RPMI7951 (cell line): ENCODE measurements around the gene PIMREG. TPM values are rescaled to one million over a fixed set of nuclear protein-coding genes. Genes with fewer than 3 reads are reported as not detected.

Source experiments
- DNase-seq: peaks from one replicate; pipeline ENCODE4 v3.0.0-alpha.2; 2012; ENCODE audit warnings: low read depth
- total RNA-seq: library from RNA; depleted of rRNA; stranded (reverse); fragments of >200 nt; shearing (Covaris generic); gene quantifications from 2 replicates; pipeline ENCODE4 v1.2.3, GENCODE V29; 2014

PIMREG gene
- total RNA-seq, 1 experiment from 2014 or later = 82.8 TPM

DNA sequence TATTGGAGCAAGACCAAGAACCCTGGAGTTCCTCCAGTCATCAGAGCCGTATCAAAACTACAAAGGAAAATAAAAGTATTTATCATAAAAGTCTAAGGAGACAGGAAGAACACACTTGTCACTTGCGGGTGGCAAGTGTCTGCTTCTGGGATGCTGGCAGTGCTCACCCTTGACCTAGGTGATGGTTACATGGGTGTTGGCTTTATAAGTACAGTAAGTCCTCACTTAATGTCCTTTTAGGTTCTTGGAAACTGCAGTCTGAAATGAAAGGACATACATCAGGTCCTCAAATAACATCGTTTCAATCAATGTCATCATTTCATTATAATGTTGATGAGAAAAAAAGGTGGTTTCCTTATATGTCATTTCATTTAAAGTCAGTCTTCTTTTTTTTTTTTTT is 6.3 kb upstream of the PIMREG start:
- no peak for DNase-seq

DNA sequence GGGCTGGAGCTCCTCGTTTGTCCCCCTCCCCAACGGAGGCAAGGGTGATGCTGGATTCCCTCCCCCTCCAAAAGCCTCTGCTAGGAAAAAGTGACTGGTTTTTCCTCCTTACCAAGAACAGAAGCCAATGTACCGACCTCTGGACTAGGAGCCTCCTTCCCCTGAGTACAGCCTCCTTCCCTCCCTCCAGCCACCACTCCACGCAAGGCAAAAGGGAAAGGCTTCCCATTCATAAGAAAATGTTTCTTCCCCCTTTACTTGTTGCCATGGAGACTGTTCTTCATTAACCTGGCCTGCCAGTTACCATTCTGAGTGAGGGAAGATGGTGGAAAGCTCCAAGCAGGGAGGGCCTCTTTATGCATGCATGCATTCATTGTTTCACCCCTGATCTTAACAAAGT is 4.3 kb upstream of the PIMREG start:
- no peak for DNase-seq

DNA sequence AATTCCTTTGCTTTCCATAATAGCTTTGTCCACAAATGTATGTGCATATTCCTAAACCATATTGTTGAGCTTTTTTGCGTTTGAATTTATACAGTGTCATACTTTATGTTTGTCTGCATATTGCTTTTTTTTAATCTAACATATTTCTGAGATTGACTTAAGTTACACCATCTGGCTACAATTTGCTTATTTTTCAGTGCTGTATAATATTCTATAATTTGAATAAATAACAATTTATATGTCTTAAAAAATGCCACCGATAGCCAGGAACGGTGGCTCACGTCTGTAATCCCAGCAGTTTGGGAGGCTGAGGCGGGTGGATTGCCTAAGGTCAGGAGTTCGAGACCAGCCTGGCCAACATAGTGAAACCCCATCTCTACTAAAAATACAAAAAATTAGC is 1.5 kb upstream of the PIMREG start:
- DNase-seq = no peak

DNA sequence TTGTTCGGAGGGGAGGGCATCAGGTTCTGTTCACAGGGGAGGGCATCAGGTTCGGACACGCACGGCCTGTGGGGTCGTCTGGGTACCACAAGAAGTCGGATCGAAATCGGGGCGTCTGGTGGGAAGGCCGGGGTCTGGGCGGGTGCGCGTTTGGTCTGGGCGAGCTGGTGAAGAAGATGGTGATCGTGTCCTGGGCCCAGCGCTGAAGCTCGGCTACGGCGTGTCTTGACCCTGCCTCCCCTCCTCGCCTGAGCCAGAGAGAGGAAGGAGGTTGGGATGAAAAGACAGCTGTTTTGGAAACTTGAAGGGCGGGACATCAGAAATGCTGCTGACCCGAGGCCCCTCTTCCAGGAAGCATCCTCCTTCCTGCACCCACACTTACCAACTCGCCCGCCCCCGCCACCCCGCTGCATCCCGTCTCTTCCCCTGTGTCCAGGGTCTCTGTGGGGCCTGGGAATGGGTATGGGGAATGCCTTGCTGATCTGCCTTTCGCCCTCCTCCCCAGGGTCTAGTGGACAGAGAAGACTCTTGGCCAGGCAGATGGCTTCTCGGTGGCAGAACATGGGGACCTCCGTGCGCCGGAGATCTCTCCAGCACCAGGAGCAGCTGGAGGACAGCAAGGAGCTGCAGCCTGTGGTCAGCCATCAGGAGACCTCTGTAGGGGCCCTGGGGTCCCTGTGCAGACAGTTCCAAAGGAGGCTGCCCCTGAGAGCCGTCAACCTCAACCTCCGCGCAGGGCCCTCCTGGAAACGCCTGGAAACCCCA is 498 bp downstream of the PIMREG start:
- DNase-seq = no peak

DNA sequence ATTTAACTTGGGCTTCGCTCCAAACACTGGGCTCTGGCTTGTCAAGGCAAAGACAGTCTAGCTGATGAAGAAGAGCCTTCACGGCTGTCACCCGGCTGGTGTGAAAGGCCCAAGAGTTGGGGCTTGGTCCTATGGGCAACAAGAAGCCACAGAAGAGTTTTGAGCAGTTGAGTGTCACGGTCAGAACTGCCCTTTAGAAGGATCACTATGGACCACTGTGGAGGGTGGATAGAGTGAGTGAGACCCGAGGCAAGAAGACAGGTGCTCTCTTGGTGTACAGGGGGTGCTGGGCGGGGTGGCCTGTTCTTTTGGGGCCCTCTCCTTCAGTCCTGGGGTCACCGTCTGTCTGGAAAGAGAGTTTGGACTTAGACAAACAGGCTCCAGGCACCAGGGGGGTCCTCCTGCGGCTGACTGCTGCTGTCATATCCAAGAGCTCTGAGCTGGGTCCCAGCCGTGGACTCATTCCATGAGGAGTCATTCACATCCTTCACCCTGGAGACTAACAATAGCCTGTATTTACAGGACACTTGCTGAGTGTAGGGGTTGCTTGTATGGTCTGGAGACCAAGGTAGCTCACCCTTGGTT is 2.4 kb downstream of the PIMREG start:
- no peak for DNase-seq

DNA sequence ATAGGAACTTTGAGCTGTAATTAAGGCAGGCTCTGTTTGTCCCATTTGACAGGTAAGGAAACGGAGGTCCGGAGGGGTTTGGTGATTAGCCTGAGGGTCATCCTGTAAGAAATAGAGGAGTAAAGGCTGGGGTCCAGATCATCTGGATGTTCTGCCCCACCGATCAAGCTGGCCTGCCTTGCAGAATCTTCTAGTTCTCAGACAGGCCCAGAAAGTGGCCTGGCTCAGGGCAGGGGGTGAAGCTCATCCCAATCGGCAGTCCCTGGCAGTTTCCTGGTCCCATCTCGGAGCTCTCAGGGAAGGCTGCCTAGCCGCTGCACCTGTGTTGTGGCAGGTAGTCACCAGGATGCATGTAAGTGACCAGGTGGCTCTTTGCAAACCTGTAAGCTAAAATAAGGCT is 4.2 kb downstream of the PIMREG start:
- DNase-seq = no peak

DNA sequence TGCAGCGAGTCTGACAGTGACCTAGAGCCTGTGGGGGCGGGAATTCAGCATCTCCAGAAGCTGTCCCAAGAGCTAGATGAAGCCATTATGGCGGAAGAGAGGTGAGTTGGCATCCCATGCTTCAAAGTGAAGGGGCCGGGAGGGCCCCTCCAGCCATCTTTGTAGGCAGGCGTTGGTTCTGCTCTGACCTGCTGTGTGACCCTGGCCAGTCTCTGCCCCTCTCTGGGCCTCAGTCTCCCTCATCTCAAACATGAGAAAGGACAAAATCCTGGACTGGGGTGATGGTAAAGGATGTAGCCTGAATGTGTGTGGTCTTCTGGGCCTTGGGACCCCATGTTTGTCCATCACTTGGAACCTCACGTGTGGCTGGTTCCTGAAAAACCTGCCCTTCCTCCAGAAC is 5.1 kb downstream of the PIMREG start:
- DNase-seq = no peak

DNA sequence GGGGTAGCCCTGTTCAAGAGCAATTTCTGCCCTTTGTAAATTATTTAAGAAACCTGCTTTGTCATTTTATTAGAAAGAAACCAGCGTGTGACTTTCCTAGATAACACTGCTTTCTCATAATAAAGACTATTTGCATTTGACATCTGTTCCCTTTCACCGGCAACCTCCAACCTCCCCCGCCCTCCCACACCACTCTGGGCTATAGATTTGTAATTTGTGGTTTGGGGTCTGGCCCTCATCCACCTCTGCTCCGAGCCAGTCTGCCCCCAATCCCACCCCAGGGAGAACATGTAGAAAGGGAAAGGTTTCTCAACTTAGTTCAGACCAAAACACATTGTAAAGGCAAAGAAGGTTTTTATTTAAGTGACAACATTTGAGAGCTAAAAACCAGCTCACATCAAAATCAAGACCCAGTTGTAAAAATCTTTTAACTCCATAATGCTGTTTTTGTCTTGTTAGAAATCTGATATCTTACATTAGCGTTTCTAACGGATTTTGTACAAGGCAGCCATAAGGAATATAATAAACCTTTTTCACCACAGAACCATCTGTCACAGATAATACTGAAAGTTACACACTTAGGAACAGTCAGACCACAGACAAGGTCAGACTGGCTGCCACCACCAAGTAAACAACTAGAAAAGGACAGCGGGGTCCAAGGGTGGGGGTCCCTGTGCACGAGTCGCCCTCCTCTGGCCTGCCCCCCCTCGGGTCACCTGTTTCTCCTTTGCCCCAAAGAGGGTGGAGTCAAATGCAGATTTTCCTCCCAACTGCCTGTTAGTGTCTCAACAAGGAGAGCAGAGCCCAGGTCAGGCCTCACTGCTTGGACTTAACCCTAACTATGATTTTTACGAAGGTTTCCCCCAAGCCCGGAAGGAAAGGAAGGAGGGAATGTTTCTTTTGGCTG is 6.9 kb downstream of the PIMREG start:
- no peak for DNase-seq

DNA sequence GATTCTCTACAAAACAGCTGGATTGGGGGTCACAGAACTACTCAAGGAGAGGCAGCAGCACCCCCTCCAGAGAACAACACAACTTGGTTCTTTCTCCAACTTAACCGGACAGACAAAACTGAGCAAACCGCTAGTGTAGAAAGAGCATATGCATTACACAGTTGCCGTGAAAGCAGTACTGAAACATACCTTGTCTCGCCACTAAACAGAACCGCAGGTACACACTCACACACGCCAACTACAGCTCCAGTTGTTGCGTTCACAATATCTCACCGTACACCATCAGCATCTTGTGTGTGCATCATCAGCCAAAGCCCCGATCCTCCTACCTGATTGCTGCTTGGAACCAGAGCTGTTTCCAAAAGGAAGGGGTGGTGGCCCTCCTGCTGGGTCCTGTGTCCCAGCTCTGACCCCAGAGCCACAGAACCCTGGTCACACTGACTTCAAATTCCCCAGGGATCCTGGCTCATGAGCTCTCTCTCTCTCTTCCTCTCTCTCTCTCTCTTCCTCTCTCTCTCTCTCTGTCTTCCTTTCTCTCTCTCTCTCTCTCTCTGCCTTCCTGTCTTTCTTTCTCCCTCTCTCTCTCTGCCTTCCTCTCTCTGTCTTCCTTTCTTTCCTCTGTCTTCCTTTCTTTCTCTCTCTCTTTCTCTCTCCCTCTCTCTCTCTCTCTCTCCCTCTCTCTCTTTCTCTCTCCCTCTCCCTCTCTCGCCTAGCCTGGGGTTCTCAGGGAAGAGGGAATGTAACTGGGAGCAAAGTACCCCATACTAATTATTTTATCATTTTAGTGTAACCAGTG is 8.4 kb downstream of the PIMREG start:
- DNase-seq = no peak

DNA sequence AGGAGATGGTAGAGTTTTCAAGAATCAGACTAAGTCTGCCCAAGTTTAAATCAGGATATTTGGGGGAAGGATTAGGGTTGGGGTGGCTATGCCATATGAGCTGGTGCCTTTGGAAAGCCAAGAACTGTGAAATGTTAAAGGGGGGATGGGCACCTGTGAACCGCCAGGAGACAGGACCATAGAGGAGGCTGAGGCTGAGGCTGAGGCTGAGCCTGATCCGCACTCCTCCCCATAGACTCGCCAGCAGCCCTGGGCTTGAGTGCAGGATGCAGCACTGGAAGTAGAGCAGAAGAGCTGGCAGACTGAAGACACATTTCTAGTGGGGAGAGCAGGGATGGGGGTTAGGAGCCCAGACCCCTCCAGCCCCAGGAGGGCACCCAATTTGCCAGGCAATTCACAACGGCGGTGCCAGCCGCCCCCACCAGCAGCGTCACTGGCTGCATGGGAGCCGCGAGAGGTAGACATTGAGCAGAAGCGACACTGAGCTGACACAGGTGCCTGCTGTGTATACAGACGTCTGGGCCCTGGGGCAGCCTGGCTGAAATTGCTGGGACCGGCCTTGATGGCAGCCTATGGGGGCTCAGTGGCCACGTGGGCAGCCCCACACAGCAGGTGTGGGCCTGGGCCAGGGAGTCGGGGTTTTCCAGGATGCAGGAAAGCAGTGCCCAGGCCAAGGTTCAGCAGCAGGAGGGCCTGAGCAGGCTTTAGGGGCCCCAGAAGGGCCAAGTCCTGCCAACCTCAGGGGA is 9.2 kb downstream of the PIMREG start:
- no peak for DNase-seq

DNA sequence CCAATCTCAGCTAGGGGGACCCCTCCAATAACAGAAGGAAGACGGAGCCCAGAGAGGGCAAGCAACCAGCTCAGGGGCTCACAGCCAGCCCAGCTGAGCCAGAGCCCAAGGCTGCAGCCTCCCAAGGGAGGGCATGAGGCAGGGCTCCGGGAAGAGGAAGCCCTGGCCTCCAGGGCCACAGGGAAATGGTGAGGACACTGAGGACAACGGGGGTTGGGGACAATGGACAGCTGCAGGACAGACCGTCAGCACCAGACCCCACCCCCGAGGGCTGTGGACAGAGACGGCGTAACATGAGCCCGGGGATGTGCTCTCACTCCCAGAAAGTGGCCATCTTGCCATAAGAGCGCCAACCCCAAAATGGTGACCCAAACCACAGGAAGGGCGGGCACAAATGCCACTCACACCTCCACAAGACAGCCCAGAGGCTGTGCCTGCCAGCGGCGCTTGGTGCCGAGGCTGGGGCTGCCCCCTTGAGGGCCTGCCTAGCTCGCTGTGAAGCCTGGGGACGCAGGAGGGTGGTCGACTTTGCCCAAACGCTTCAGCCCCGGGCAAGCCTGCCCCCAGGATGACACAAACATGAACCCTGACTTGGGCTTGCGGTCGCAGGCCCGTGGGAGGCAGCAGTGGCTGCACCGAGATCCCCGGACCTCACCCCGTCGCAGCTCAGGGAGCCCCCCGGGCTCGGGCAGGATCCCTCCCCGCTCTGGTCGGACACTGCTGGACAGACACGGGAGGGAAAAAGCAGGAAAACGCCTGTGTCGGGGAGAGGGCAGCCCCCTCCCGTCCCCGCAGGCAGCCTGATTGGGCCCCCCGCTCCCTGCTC is 10.5 kb downstream of the PIMREG start:
- peak; percentile 11 for DNase-seq

DNA sequence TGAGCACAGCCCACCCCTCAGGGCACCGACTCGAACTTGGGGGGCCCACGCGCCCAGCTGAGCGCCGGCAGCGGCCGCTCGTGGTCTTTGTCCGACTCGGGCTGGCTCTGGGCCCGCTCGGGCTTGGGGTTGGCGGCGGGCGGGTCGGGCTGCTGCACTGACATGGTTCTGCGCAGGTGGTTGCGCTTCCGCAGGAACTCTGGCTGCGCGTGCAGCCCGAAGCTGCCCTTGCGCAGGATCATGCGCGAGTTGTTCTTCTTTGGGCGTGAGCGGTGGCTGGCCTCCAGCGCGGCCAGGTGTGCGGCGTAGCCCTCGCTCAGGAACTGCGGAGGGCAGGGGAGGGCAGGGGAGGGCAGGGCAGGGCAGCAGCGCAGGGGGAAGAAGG is 11.1 kb downstream of the PIMREG start:
- peak; percentile 15 for DNase-seq

DNA sequence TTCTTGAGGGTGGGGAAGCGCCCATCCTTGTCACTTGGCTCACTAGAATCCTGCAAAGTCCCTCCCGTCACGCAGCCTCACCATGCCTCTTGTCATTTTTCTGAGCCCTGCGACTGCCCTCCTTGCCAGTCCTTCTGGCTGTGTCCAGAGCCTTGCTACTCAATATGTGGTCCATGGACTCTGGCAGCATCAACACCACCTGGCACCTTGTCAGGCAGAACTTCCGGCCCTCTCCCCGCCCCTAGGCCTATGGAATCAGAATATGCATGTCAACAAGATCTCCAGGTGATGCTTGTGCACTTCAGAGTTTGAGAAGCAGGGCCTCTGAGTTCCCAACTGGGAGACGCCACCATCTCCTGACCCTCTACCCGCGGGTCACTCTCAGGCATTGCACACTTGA is 12.1 kb downstream of the PIMREG start:
- no peak for DNase-seq

DNA sequence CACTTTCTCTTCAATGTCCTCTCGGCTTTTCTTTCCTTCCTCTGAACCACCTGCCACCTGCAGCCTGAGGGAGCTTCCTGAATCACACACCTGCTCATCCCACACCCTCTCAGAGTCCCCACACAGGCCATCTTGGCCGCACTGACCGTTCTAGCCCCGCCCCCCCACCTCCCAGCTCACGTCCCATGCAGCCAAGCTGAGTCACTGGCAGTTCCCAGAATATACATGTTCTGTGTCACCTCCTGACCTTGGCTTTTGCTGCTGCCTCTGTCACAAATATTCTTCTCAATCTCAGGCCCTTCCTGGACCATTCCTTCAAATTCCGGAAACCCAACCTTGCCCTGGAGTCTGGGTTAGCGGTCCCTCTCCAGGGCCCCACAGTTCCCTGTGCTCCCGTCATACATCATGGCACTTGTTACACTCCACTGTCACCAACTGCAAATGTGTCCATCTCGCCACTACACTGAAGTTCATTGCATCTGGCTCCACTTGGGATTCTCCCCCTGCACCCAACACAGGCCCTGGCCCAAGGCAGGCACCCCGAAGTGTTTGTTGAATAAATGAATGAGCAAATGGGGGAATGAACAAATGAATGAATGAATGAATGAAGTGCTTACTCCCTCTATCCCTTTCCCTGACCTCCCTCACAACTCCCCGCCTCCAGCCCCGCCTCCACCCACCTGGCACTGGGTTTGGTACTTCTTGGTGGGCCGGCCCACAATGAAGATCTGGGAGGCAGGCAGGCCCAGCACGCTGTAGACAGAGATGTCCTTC is 12.8 kb downstream of the PIMREG start:
- DNase-seq = peak; percentile 71

DNA sequence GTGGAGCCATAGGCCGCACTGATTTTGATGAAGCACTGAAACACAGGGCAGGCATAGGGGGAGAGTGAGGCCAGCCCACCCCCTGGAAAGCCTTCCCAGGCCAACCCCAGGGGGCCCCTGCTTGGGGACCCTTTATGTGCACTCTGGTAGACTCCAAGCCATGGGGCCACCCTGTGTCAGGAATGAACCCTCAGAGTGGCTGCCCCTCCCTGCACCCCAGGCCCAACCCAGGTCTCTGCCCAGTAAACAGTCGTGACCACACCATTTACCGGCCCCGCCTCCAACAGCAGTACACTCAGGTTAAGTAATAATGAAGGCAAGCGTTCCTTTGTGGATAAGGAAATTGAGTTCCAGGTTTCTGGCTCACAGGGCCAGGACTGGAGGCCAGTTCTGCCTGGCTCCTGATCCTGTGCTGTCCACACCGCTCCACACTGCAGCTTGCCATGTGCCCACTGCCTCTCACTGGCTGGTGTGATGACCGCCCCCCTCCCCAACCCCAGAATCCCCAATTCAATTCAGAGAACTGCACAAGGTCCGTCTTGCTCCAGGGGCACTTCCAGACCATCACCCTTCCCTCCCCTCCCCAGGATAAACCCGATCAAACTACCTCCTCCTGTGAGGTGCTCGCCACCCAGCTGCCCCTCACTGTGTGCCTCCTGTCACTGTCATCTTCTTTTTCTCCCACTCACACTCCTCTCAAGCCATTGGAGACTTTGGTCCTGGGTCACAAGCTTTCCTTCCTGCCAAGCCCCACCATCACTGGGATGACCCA is 13.6 kb downstream of the PIMREG start:
- DNase-seq = no peak

DNA sequence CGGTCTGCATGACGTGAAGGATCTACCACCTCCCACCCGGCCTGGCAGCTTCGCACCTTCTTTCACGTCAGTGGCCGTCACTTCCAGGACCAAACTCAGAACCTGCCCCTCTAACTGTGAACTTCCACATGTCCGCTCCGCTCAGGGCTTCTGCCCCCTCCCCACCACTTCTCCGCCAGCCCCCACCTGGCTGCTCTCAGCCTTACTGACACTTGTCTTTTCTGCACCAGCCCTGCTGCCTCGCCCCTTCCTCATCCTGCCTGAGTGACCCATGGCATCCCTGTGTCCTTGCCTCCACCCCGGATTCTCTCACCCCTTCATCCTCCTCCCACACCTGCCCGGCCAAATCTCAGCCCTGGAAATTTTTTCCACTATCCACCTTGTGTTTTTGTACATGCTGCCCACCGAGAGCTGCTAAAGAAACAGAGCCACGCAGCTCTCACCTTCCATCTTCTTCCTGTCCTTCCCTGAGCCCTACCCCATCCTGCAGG is 14.2 kb downstream of the PIMREG start:
- DNase-seq = no peak

DNA sequence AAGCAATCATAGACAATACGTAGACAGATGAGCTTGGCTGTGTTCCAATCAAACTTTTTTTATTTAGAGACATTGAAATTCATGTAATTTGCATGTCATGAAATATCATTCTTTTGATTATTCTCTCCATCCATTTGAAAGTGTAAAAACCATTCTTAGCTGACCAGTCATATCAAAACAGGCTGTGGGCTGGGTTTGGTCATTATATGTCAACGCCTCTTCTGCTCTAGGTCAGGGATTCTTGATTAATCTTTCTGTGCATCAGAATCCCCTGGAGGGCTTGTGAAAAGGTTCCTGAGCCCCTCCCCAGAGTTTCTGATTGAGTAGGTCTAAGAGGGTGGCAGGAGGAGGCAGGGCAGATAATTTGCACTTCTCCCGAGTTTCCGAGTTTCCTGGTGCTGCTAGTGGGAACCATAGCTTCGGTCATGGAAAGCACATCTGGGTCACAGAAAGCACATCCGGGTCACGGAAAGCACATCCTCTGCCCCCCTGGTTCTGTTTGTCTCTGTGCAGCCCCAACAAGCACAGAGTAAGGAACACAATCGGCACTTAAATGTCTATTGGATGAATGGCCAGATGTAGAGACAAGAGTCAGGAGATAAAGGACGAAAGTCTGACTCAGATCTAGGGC is 16.4 kb downstream of the PIMREG start:
- no peak for DNase-seq

DNA sequence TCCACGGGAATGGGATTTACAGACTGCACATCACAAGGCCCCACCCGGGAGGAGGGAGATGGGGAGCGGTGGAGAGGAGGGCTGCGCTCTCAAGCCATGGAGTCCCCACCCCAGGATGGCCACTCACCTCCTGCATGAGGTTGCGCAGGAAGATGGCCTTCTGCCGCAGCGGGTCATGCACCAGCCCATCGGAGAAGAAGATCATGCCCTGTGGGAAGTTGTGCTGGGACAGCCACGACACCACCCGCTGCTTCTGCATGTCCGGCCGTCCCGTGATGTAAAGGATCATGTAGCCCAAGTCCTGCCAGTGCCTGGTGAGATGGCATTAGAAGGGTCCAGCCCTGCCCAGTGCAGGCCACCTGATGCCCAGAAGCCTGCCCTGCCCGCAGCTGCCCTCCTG is 17.0 kb downstream of the PIMREG start:
- no peak for DNase-seq
